Fibroblast of villous mesenchyme (primary cell): ENCODE measurements around the gene MUC5AC. TPM values are rescaled to one million over a fixed set of nuclear protein-coding genes. Genes with fewer than 3 reads are reported as not detected.
"Not testable (repeated sequence)": the region's sequence is repeated elsewhere in the genome, so short reads cannot be mapped to it uniquely, and the experiment has no call there.

Experiments used
- DNase-seq: peaks from one replicate; pipeline ENCODE4 v3.0.0-alpha.2; 2010; ENCODE audit warnings: low read depth
- H3K4me3 ChIP-seq: 2 replicates; pipeline ENCODE4 v1.5.1; 2011; ENCODE audit warnings: low read depth, mild to moderate bottlenecking, low read length
- CTCF ChIP-seq: IDR thresholded peaks from 2 replicates; pipeline ENCODE4 v1.5.1; 2012; ENCODE audit warnings: low read depth, mild to moderate bottlenecking, low read length; ENCODE audit not compliant: insufficient read depth
- total RNA-seq: library from RNA; depleted of rRNA; stranded (reverse); fragments of >200 nt; gene quantifications from 2 replicates; pipeline ENCODE4 v1.2.3, GENCODE V29; 2012

Gene MUC5AC
- total RNA-seq, 1 donor: not detected

GRCh38 chr11:1161410-1162137 is 3.8 kb downstream of the MUC5AC start:
- no peak for DNase-seq
- TF ChIP-seq CTCF: no peak
- no peak overlapping the region for H3K4me3 ChIP-seq

GRCh38 chr11:1162138-1162475 is 4.4 kb downstream of the MUC5AC start:
- no peak for TF ChIP-seq CTCF
- no peak overlapping the region for H3K4me3 ChIP-seq
- no peak for DNase-seq

GRCh38 chr11:1162491-1163311 is 4.9 kb downstream of the MUC5AC start:
- no peak for DNase-seq
- no peak for TF ChIP-seq CTCF
- no peak overlapping the region for H3K4me3 ChIP-seq

- no peak for TF ChIP-seq CTCF
- no peak overlapping the region for H3K4me3 ChIP-seq
- DNase-seq: no peak
Observed at GRCh38 chr11:1163321-1163910, 5.7 kb downstream of the MUC5AC start.

GRCh38 chr11:1163911-1164735 is 6.4 kb downstream of the MUC5AC start:
- no peak overlapping the region for H3K4me3 ChIP-seq
- no peak for TF ChIP-seq CTCF
- no peak for DNase-seq

GRCh38 chr11:1164779-1165255 is 7.1 kb downstream of the MUC5AC start:
- H3K4me3 ChIP-seq, DNase-seq: not testable (repeated sequence)
